Small intestine (tissue), 7 donors: ENCODE data around the gene CEP63. TPM values are rescaled to one million over a fixed set of nuclear protein-coding genes. Genes with fewer than 3 reads are reported as not detected.
A peak's percentile ranks its signal among the peaks of the same experiment; 100 is the strongest.
"Not testable (repeated sequence)": the region's sequence is repeated elsewhere in the genome, so short reads cannot be mapped to it uniquely, and the experiment has no call there.

Experiments
- DNase-seq, 2 donors: peaks; one replicate each; pipeline versions ENCODE4 v3.0.0 to v3.0.0-alpha.2; 2013
- FAIRE-seq: peaks from 2 replicates; lab custom pipeline; 2012; peaks lifted over from hg19 to GRCh38; lab: Jason Lieb, UNC
- H3K27ac ChIP-seq, 3 donors: one replicate each; pipeline ENCODE4 v1.5.1; 2013; ENCODE audit warnings: low read length in 2 of 3, mild to moderate bottlenecking in 2 of 3, control low read depth in 1 of 3, inconsistent platforms in 1 of 3, low read depth in 1 of 3, moderate library complexity in 1 of 3
- H3K27me3 ChIP-seq, 3 donors: one replicate each; pipeline ENCODE4 v1.6.1; 2013; ENCODE audit warnings: low read length in 3 of 3, inconsistent platforms in 1 of 3; ENCODE audit not compliant: control insufficient read depth in 3 of 3, insufficient read depth in 3 of 3
- H3K36me3 ChIP-seq, 3 donors: one replicate each; pipeline ENCODE4 v1.6.1; 2013; ENCODE audit warnings: low read length in 3 of 3, inconsistent platforms in 1 of 3, low read depth in 1 of 3, mild to moderate bottlenecking in 1 of 3, moderate library complexity in 1 of 3; ENCODE audit not compliant: control insufficient read depth in 3 of 3, insufficient read depth in 2 of 3
- H3K4me1 ChIP-seq, 3 donors: one replicate each; pipeline ENCODE4 v1.6.1; 2013; ENCODE audit warnings: low read length in 2 of 3, inconsistent platforms in 1 of 3, low read depth in 1 of 3, mild to moderate bottlenecking in 1 of 3, moderate library complexity in 1 of 3; ENCODE audit not compliant: control insufficient read depth in 3 of 3, insufficient read depth in 2 of 3
- H3K4me3 ChIP-seq, 3 donors: one replicate each; pipeline ENCODE4 v1.5.1; 2013; ENCODE audit warnings: low read length in 3 of 3, control low read depth in 1 of 3, inconsistent platforms in 1 of 3, low read depth in 1 of 3, mild to moderate bottlenecking in 1 of 3, moderate library complexity in 1 of 3
- H3K9me3 ChIP-seq, 2 donors: one replicate each; pipeline ENCODE4 v1.6.1; 2013; ENCODE audit warnings: low read depth in 1 of 2, low read length in 1 of 2; ENCODE audit not compliant: control insufficient read depth in 2 of 2, insufficient read depth in 1 of 2
- WGBS, 3 donors: extraction: QIAGEN DNeasy Blood & Tissue Kit; methylation state at CpG; one replicate each; pipeline ENCODE4 v1.1.7; 2013; 5-methylcytosine and 5-hydroxymethylcytosine counted together
- polyA plus RNA-seq, 4 donors: library from polyadenylated mRNA; stranded (reverse) in 3 of 4; unstranded in 1 of 4; fragments of 200-250 nt in 3 of 4; fragments of 120-200 nt in 1 of 4; gene quantifications; one replicate each; pipeline versions ENCODE4 v1.2.1 to v1.2.3, GENCODE V29; 2013
- donor health status: healthy with polysubstance abuse.
- donor health status: control.
- donor health status: control.
- donor health status: Bipolar disorder and iron deficiency.
- donor health status: healthy.

The CEP63 gene
- polyA plus RNA-seq, 4 donors: 10.3 to 27.0 (median 13.9) TPM

DNA sequence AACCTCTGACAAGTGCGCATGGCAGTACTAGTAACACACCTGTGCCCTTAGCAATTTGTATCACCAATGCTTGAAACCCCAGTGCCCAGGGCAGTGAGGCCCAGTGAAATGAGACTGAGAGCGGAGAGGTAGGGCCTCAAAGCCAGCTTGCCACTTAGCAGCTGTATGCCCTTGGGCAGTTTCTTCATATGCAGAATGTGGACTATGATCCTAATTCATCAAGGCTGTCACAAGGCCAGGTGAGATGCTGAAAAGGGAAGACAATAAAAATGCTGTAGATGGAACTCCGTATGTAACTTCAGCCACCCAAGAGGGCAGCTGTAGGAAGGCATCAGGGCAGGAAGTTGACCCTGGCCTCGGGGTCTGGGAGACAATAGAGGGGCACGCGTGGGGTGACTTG is 90.6 kb downstream of the CEP63 start:
- H3K27ac ChIP-seq: no peak overlapping the region

DNA sequence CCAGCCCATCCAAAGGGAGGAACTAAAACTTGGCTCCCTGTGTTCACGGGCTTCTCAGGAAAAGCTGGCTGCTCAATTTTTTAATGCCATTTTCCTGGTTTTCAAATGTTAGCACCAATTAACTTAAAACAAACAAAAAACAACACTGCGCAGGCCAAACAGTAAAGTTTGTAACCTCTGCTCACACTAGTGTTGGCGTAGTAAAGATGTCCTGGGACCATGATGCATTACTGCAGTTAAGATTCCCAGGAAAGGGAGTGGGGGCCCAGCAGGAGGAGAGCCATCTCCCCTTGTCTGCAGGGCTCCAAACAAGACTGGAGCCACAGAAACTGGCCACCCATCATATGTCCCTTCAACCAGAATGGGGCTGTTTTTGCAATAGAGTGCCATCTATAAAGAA is 91.0 kb downstream of the CEP63 start:
- Histone ChIP-seq H3K4me1 (peaks cover 0 to 10% (median 0%) of the 10 kb centered on the region in 3 donors), H3K4me3 (no peak overlapping the region), H3K27ac (no peak overlapping the region), H3K27me3 (no peaks in the 10 kb centered on the region), H3K36me3 (no peaks in the 10 kb centered on the region), H3K9me3 (peaks cover 0 to 7% of the 10 kb centered on the region in 2 donors)
- FAIRE-seq (no peak), DNase-seq (no peak)
- whole genome bisulfite sequencing, 3 donors: 18 to 66% (median 50%) methylated on average over 3 of the region's 3 CpGs

More for the DNA sequence above, 90.6 kb downstream of the CEP63 start:
- 26 to 54% (median 37%) methylated on average over 6 of the region's 6 CpGs for WGBS, 3 donors
- DNase-seq: peak; percentile 73 to 86
- Histone ChIP-seq H3K36me3 (no peaks in the 10 kb centered on the region), H3K4me3 (no peak overlapping the region), H3K9me3 (peaks cover 0 to 7% of the 10 kb centered on the region in 2 donors), H3K27me3 (no peaks in the 10 kb centered on the region), H3K4me1 (peaks cover 0 to 10% (median 0%) of the 10 kb centered on the region in 3 donors)
- FAIRE-seq: no peak

DNA sequence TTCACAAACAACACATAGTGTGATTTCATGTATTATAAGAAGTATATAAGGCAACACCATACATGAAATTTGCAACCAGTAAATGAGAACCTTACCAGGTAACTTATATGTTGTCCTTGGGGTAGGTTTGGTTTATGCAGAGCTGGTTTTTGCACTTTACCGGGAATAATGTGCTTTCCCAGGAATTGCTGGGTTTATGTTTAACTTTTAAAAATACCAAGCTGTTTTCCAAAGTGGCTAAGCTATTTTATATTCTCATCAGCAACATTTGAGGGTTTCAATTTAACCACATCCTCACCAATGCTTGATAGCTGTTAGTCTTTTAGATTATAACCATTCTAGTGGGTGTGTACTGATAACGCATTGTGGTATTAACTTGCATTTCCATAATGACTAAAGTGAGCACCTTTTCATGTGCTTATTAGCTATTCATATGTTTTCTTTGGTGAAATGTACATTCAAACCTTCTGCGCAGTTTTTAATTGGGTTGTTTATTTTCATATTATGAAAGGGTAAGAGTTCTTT is 93.3 kb downstream of the CEP63 start:
- peaks cover 0 to 10% (median 0%) of the 10 kb centered on the region in 3 donors for H3K4me1 ChIP-seq
- H3K4me3 ChIP-seq: no peak overlapping the region
- H3K27me3 ChIP-seq: no peaks in the 10 kb centered on the region
- DNase-seq (no peak), FAIRE-seq (no peak)
- 37 to 67% (median 44%) methylated on average over 3 of the region's 3 CpGs for WGBS, 3 donors
- H3K27ac ChIP-seq: no peak overlapping the region
- peaks cover 0 to 4% of the 10 kb centered on the region in 2 donors for H3K9me3 ChIP-seq
- no peaks in the 10 kb centered on the region for H3K36me3 ChIP-seq

DNA sequence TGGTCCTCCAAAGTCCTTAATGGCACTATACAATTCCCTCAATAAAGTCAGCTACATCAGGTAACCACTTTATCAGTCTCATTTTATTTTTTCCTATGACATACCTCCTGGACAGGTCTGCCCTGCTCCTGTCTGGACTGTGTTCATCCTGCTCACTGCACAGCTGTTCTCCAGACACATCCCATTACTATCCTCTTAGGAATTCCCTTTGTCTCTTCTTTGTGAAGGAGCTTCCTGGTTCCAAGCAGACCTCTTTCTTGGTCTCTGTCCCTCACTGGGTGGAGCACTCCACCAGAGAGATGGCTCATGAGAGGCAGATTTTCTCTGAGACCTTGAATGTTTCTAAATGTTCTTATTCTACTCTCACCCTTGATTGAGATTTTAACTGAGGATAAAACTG is 104.9 kb downstream of the CEP63 start:
- FAIRE-seq (no peak), DNase-seq (no peak)
- H3K27ac ChIP-seq: no peak overlapping the region
- H3K27me3 ChIP-seq: peaks cover 0 to 7% (median 0%) of the 10 kb centered on the region in 3 donors
- H3K4me3 ChIP-seq: no peak overlapping the region
- H3K9me3 ChIP-seq: no peaks in the 10 kb centered on the region
- H3K4me1 ChIP-seq: no peaks in the 10 kb centered on the region
- no peaks in the 10 kb centered on the region for H3K36me3 ChIP-seq

DNA sequence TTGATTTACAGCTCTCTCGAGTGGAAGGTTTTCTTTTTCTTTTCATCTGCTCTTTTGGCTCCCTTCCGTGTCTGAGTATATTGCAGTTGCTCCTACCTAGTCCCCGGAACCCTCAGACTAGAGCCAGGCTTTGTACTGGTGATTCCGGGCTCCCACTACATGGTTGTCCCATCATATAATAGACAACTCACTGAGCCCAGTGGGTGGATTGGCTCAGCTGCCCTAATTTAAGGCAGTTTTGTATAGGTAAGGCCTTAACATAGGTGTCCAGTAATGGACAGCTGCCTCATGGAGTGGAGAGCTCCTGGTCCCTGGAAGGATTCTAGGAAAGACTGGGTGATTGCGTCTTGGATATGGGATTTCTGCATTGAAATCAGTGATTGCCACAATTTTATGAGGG is 106.9 kb downstream of the CEP63 start:
- Histone ChIP-seq H3K36me3 (no peaks in the 10 kb centered on the region), H3K9me3 (no peaks in the 10 kb centered on the region), H3K27ac (no peak overlapping the region), H3K4me1 (no peaks in the 10 kb centered on the region), H3K27me3 (peaks cover 0 to 10% (median 2%) of the 10 kb centered on the region in 3 donors), H3K4me3 (no peak overlapping the region)
- no peak for DNase-seq
- WGBS, 3 donors: 91 to 93% (median 93%) methylated on average over 5 of the region's 5 CpGs
- no peak for FAIRE-seq

DNA sequence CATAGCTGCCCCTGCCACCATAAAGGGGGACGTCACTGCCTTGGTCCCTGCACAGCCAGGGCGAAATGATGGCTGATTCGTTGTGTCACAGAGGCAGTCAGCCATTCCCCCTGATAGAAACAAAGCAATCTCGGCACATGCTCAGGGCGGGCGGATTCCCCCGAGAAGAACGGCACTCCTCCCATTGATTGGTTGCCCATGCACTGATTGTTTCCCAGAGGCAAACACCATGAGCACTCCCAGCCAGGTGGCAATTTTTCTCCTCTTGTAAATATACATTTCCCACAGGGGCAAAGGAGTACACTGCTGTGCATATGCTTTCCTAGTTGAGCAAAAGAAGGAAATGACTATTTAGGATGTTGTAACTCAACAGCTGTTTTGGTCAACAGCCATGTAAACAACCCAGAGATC is 108.5 kb downstream of the CEP63 start:
- 46 to 70% (median 56%) methylated on average over 8 of the region's 8 CpGs for WGBS, 3 donors
- FAIRE-seq (no peak), DNase-seq (no peak)
- H3K36me3 ChIP-seq: no peaks in the 10 kb centered on the region
- no peaks in the 10 kb centered on the region for H3K9me3 ChIP-seq
- H3K27me3 ChIP-seq: peaks cover 0 to 10% (median 2%) of the 10 kb centered on the region in 3 donors
- H3K27ac ChIP-seq: no peak overlapping the region
- H3K4me1 ChIP-seq: no peaks in the 10 kb centered on the region
- H3K4me3 ChIP-seq: no peak overlapping the region

DNA sequence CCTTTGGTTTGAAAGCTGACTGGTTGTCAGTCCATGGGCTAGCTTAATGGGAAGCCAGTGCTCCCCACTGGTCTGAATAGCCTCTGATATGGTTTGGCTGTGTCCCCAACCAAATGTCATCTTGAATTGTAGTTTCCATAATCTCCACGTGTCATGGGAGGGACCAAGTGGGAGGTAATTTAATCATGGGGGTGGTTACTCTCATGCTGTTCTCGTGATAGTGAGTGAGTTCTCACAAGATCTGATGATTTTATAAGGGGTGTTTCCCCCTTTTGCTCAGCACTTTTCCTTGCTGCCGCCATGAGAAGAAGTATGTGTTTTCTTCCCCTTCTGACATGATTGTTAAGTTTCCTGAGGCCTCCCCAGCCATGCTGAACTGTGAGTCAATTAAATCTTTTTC is 109.1 kb downstream of the CEP63 start:
- H3K27ac ChIP-seq: not testable (repeated sequence)

DNA sequence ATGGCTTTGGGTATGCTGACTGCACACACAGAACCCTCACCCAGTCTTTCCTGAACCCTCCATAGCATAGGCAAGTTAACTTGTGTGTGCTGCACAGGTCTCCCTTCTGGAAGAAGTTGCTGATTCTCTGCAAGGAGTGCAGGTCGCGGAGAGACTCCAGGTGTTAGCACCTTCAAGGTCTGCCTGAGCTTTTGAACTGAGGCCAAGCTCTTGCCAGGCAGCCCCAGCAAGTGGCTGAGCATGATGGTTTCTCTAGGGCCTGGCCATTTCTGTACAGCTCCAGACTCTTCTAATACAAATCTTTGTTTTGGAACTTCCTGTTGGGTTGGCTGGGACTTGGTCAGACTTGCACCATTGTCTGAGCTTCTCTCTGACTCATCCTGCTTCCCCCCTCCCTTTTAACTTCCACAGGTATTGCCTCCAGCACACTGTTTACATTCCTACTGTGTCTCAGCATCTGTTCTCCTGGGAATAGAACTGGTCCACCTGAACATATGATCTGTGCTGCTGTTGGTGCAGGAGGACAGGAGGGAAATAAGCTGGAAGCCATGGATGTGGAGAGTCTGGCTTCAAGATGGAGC is 111.6 kb downstream of the CEP63 start:
- H3K36me3 ChIP-seq: no peaks in the 10 kb centered on the region
- no peak overlapping the region for H3K27ac ChIP-seq
- peaks cover 0 to 9% (median 0%) of the 10 kb centered on the region in 3 donors for H3K4me1 ChIP-seq
- FAIRE-seq: no peak
- peaks cover 0 to 8% (median 2%) of the 10 kb centered on the region in 3 donors for H3K27me3 ChIP-seq
- no peak for DNase-seq
- H3K9me3 ChIP-seq: no peaks in the 10 kb centered on the region
- H3K4me3 ChIP-seq: no peak overlapping the region
- 8 to 62% (median 12%) methylated on average over 2 of the region's 2 CpGs for WGBS, 3 donors

More for the DNA sequence above, 109.1 kb downstream of the CEP63 start:
- H3K27me3 ChIP-seq, FAIRE-seq, H3K36me3 ChIP-seq, DNase-seq, H3K4me3 ChIP-seq, H3K4me1 ChIP-seq, H3K9me3 ChIP-seq: not testable (repeated sequence)
- WGBS, 3 donors: 62 to 71% (median 64%) methylated on average over 3 of the region's 3 CpGs
